GM21515 (cell line): Measurements from ENCODE around the gene CHCHD1.
"Not testable (repeated sequence)": the region's sequence is repeated elsewhere in the genome, so short reads cannot be mapped to it uniquely, and the experiment has no call there.

Experiments
- ATAC-seq: cut with Tn5 transposase; IDR thresholded peaks from one replicate; pipeline ENCODE4 v1.9.1; 2021; ENCODE audit not compliant: unreplicated experiment

Gene CHCHD1

DNA sequence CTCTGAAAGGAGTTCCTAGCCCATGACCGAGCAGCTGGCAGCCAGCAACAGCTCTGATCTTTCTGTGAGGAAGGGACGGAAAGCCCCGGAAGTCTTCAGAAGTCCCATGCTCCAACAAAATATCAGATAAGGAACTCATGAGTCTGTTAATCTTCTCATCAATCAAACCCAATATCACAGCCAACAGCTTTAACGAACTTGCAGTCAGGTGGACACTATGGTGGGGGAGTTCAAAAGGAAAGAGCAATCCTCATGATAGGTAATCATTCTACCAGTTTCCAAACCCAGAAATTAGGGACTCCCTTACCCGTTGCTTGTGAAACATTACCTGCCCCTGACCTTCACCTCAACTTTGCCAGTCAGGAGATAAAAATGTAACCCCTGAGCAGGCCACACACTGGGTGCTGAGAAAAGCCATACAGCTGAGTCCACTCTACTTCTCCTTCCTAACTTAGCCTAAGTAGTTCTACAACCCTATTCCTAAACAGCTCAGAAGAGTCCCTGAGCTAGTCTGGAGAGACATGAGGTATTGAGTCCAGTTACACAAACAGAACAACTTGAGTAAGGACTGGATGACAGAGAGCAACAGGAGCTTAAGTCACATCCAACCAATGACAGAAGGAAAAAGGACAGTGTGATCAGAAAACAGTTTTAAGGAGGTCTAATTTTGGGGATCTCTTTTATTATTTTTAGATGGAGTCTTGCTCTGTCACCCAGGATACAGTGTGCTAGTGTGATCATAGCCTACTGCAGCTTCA, 27.4 kb downstream of the CHCHD1 start:
- no peak for ATAC-seq

- no peak for ATAC-seq
Measured at GRCh38 chr10:73810358-73810734, 28.5 kb downstream of the CHCHD1 start.

GRCh38 chr10:73810735-73811465, 29.1 kb downstream of the CHCHD1 start:
- ATAC-seq: peak; percentile 26

- ATAC-seq: no peak
Measured at GRCh38 chr10:73812657-73813056, 30.8 kb downstream of the CHCHD1 start.

GRCh38 chr10:73813333-73813732, 31.5 kb downstream of the CHCHD1 start:
- no peak for ATAC-seq

DNA sequence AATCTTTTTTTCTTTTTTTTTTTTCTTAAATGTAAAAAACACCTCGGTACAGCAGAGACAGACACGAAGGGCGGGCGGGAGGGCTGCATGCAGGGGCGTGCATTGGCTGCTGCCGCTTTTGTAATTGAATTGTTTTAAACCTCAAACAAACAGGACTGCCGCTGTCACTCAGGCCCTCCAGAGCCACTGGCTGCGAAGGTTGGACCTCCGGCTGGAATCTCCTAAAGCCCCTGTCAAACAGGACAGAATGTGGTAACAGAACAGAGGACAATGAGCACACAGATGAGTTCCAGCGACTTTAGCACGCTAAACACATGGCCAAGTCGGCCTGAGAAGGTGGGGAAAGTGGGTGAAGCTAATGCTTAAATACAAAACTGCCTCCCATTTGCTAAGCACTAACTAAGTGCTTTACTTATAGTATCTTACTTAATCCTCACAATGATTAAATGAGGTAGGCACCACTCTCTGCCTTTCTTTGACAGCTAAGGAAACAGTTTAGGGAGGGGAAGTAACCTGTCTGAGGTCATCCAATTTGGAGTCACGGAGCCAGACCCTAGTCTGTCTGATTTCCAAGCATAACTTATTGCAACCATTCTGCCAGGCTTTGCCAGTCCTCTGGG, 32.5 kb downstream of the CHCHD1 start:
- no peak for ATAC-seq

DNA sequence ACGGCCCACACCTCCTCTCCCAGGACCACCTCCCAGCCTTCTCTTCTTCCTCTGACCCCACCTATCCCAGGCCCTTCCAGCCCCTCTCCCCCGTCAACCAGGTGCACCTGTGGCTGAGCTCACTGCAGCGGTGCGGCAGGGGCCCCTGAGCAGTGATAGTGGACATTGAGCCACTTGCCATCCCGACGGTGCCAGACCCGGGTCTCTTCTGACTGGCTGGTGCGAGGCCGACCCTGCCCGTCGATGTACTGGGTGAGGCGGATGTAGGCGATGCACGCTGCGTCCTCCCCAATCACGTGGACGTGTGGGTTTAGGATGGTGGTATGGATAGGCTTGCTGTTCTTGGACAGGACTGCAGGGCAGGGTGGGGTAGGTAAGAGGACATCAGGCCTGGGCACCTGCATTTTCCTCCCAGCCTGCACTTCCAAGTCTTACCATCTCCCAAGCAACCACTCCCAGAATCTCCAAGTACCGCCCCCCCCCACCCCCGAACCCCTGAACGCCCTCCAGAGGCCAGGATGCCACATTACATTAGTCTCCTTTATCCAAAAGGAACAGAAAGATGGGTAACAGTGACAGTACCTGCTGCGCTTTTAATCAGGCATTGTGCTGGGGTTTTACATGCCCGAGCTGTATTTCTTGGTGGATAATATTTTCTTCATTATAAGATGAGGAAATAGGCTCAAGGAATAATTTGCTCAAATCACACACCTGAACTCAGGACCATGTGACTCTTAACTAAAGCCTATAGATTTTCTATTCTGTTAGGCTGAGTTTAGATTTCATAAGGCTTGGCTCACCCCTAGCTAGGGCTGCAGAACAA, 33.3 kb downstream of the CHCHD1 start:
- ATAC-seq: no peak

DNA sequence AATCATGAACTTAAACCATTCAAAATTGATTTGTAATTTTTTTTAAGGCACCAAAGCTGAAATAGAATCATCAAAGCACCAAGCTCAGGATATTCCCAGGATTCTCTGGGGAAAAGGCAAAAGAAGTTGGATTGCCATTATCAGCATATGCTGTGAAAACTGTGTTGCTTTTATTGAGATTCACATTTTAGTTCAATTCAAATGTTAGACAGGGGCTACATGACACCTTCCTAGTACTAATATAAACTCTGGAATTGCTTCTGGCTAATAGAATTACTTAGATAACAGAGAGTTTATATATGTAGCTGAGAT, 33.8 kb downstream of the CHCHD1 start:
- no peak for ATAC-seq

GRCh38 chr10:73816917-73817729, 35.3 kb downstream of the CHCHD1 start:
- ATAC-seq: no peak

GRCh38 chr10:73817826-73818225, 36.0 kb downstream of the CHCHD1 start:
- ATAC-seq: no peak

GRCh38 chr10:73818402-73818801, 36.6 kb downstream of the CHCHD1 start:
- ATAC-seq: no peak

GRCh38 chr10:73819081-73819480, 37.2 kb downstream of the CHCHD1 start:
- no peak for ATAC-seq

- ATAC-seq: no peak
Measured at GRCh38 chr10:73819513-73820093, 37.8 kb downstream of the CHCHD1 start.

GRCh38 chr10:73823391-73823790, 41.5 kb downstream of the CHCHD1 start:
- no peak for ATAC-seq

DNA sequence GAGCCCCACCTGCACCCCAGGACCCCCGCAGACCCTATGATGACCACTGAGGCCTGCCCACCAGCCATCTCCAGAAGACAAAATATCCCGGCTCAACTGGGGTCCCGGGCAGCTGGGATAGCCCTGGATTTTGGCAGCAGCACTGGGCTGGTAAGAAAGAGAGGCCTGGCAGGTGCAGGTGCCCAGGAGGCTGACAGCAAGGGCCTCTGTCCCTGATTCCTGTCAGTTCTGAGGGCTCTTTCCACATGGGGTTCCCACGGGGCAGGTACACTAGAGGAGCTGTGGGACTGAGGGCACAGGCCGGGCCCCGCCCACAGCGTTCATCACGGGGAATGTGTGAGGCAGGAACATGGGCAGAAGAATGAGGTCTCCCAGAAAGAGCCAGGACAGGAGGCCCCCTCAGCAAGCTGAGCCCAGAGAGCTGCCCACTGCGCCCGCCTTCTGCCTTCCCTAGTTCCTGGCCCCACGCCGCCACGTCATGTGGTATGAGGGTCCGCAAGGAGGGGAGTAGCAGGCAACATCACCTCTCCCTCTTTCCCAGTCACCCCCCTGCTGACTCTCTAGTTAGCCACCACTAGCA, 42.4 kb downstream of the CHCHD1 start:
- no peak for ATAC-seq

DNA sequence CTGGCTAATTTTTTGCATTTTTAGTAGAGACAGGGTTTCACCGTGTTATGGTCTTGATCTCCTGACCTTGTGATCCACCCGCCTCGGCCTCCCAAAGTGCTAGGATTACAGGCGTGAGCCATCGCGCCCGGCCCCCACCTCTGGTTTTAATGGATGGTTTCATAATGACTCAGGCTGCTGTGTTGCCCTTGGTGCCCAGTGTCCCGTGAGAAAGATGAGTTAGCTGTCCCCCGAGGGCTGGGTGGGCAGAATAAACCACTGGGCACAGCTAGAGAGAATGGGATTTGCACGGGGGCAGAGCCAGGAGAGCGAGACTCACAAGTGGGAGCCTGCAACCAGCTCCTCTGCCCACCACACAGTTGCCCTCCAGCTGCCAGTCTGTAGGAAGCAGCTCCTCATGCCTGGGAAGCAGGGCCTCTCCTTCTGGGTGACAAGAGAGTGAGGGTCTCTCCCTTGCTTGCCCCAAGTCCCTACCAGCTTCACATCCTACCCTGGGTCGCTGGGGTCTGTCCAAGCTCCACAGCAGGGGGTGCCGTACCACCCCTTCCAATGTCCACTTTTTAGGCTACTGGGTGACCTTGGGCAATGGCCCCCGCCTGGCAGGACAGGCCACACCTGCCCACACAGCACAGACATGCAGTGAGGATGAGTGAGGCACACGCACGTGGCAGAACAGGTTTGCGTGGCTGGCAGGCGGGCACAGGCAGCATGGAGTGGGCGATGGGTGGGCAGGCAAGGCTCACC, 45.7 kb downstream of the CHCHD1 start:
- no peak for ATAC-seq

- no peak for ATAC-seq
Measured at GRCh38 chr10:73828161-73828560, 46.3 kb downstream of the CHCHD1 start.

DNA sequence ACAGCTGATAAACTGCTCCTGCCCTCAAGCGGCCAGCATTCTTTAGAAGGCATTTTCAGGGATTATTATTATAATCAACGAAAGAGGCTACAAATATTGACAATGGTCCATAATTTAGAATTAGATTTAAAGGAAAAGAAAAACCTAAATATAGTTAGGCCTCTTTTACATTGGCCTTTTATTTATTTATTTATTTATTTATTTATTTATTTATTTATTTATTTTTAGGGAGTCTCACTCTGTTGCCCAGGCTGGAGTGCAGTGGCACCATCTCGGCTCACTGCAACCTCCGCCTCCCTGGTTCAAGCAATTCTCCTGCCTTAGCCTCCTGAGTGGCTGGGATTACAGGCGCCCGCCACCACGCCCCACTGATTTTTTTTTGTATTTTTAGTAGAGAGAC, 47.2 kb downstream of the CHCHD1 start:
- ATAC-seq: not testable (repeated sequence)
